Duodenal mucosa (tissue), 2 donors: Measurements from ENCODE around the gene ASS1.

Source experiments
- H3K27ac ChIP-seq: one replicate; pipeline ENCODE4 v1.7.0; 2013; ENCODE audit warnings: low read depth, low read length
- H3K27me3 ChIP-seq, 2 donors: one replicate each; pipeline ENCODE4 v1.7.0; 2013; ENCODE audit warnings: low read length in 2 of 2, control low read depth in 1 of 2; ENCODE audit not compliant: insufficient read depth in 2 of 2, control insufficient read depth in 1 of 2
- H3K36me3 ChIP-seq, 2 donors: one replicate each; pipeline ENCODE4 v1.7.0; 2013; ENCODE audit warnings: low read length in 2 of 2, control low read depth in 1 of 2; ENCODE audit not compliant: insufficient read depth in 2 of 2, control insufficient read depth in 1 of 2
- H3K4me1 ChIP-seq, 2 donors: one replicate each; pipeline ENCODE4 v1.7.0; 2013; ENCODE audit warnings: low read length in 2 of 2, control low read depth in 1 of 2; ENCODE audit not compliant: insufficient read depth in 2 of 2, control insufficient read depth in 1 of 2
- H3K4me3 ChIP-seq, 2 donors: one replicate each; pipeline ENCODE4 v1.7.0; 2013; ENCODE audit warnings: low read length in 2 of 2, low read depth in 1 of 2
- H3K9ac ChIP-seq, 2 donors: one replicate each; pipeline ENCODE4 v1.7.0; 2013; ENCODE audit warnings: low read length in 2 of 2, low read depth in 1 of 2
- H3K9me3 ChIP-seq, 2 donors: one replicate each; pipeline ENCODE4 v1.7.0; 2013; ENCODE audit warnings: low read length in 2 of 2, control low read depth in 1 of 2; ENCODE audit not compliant: control insufficient read depth in 1 of 2

The ASS1 gene

DNA sequence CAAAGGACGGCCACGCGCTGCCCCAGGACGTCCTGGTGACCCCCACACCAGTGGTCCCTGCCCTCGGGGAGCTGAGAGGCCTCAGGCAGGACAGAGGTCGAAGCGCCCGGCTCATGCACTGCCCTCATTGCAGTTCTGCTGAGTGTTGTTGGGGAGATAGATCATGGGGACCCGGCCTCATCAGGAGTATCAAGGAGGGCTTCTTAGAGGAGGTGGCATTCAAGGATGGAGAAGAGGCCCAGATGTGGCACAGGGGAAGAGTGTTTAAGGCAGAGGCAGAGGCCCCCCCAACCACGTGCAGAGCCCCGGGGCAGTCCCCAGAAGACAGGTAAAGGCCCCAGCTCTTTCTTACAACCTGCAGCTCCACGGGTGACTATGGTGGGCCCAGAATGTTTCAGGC lies 26.2 kb downstream of the ASS1 start:
- Histone ChIP-seq H3K9ac (no peak overlapping the region), H3K4me1 (no peaks in the 10 kb centered on the region), H3K27me3 (peaks cover 0 to 5% of the 10 kb centered on the region in 2 donors), H3K36me3 (peaks cover 0 to 9% of the 10 kb centered on the region in 2 donors), H3K9me3 (no peaks in the 10 kb centered on the region), H3K4me3 (no peak overlapping the region), H3K27ac (no peak overlapping the region)

DNA sequence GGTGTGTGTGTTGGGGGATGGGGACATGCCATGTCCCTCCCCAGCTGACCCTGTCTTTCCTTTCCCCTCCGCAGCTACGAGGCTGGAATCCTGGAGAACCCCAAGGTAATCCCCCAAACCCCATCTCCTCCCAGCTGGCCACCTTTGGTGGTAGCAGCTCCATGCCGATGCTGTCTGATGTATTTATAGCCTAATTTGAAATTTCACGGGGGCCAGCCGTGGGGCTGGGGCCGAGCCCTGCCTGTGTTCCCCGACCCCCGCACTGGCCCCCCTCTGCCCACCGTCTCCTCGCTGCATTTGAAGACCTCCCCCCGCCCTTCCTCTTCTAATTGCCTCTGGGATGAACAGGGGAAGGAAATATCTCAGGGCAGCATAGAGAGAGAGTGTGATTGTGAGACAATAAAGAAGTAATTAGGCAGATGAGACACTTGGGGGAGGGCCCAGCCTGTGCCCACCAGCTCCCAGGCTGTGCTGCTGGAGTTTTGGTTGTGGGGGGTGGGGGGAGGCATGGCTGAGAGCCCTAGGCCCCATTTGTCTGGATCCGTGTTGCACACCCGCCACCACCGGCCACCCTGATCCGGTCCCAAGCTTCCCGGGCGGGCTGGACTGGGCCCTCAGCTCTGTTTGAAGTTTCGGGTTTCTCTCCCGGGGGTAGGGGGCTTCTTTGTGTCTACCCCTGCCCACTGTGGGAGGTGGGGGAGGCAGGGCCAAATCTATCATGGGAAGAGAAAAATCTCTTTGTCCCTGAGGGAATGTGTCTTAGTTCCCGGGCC lies 26.8 kb downstream of the ASS1 start:
- H3K9me3 ChIP-seq = no peaks in the 10 kb centered on the region

DNA sequence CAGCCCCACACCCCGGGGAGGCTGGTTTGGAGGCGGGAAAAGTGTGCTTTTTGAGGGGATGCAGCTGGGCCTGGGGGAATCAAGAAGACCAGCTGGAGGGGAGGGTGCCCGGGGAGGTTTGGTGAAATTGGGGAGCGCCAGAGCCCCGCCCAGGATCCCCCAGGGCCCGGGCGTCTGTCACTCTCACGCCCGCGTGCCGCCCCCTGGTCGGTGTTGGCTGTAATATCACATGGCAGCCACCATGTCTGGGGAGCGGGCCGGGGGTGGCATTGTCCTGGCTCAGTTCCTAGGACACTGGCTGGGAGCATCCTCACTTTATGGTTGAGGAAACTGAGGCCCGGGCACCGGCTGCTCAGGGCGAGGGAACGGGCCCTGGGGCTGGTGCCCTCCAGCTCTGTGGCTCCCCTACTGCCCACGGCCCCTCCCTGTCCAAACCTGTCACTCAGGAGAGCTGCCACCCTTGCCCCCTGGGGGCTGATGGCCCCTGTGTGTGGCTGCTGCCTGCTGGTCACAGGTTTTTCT lies 27.5 kb downstream of the ASS1 start:
- H3K4me1 ChIP-seq = no peaks in the 10 kb centered on the region
- H3K4me3 ChIP-seq = no peak overlapping the region
- H3K9ac ChIP-seq = no peak overlapping the region
- H3K27ac ChIP-seq = no peak overlapping the region
- peaks cover 0 to 9% of the 10 kb centered on the region in 2 donors for H3K36me3 ChIP-seq
- H3K9me3 ChIP-seq = no peaks in the 10 kb centered on the region
- no peaks in the 10 kb centered on the region for H3K27me3 ChIP-seq

More for the DNA sequence above, 26.8 kb downstream of the ASS1 start:
- Histone ChIP-seq H3K36me3 (peaks cover 0 to 9% of the 10 kb centered on the region in 2 donors), H3K27ac (no peak overlapping the region), H3K4me3 (no peak overlapping the region), H3K27me3 (peaks cover 0 to 3% of the 10 kb centered on the region in 2 donors), H3K4me1 (no peaks in the 10 kb centered on the region), H3K9ac (no peak overlapping the region)

DNA sequence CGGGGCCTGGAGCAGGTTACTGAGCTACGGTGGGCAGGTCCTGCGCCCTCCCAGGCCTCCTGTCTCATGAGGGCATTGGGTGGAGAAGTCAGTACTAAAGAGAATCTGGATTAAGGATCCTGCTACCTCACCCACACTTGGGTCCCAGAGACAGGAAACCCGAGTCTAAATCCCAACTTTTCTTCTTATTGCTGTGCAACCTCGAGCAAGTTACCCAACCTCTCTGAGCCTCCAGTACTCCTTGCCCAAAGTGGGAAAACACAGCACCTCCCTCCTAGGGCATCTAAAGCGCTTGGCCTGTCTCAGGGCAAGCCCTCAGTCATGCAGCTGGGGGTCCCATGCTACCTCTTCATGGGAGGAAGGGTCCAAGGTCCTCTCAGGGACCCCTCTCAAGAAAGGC lies 28.2 kb downstream of the ASS1 start:
- Histone ChIP-seq H3K9ac (no peak overlapping the region), H3K4me3 (no peak overlapping the region), H3K27me3 (no peaks in the 10 kb centered on the region), H3K9me3 (no peaks in the 10 kb centered on the region), H3K4me1 (no peaks in the 10 kb centered on the region), H3K27ac (no peak overlapping the region), H3K36me3 (peaks cover 0 to 9% of the 10 kb centered on the region in 2 donors)

DNA sequence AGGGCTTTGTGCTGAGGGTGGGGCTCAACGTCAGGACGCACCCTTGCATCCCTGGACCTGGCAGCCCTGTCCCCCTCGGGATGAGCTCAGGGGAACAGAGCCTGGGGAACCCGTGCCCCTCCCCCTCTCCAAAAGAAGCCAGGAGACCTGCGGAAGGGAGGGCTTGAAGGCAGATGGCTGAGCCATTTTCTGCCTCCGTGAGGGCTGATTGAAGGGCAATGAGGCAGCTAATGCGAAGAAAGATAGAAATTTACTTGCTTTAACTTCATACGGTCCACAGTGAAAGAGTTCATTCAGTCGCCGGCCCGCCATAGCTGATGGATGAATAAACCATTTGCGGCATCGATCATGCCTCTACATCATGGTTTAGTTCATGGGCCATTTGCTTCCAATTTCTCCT lies 28.8 kb downstream of the ASS1 start:
- Histone ChIP-seq H3K36me3 (peaks cover 0 to 9% of the 10 kb centered on the region in 2 donors), H3K27me3 (no peaks in the 10 kb centered on the region)

DNA sequence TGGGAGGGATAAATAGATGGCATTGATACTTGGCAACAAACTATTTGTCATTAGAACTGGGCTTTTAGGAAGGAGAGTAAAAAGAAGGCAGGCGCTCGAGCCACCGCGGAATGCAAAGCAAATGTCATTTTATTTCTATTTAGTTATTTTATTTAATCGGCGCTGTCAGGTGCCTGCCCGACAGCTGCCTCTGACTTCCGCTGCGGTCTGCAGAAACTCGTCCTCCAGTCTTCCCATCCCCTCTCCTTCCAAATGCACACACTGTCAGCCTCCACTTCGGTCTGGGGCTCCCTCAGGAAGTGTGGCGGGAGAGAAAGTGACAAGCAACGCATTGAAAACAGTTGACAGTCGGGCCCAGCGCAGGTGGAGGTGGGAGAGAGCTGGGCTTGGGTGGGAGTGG lies 29.3 kb downstream of the ASS1 start:
- Histone ChIP-seq H3K27ac (no peak overlapping the region), H3K36me3 (peaks cover 0 to 9% of the 10 kb centered on the region in 2 donors), H3K9me3 (no peaks in the 10 kb centered on the region), H3K4me1 (no peaks in the 10 kb centered on the region), H3K9ac (no peak overlapping the region), H3K27me3 (no peaks in the 10 kb centered on the region), H3K4me3 (no peak overlapping the region)

More for the DNA sequence above, 28.8 kb downstream of the ASS1 start:
- H3K9me3 ChIP-seq = no peaks in the 10 kb centered on the region
- no peaks in the 10 kb centered on the region for H3K4me1 ChIP-seq
- no peak overlapping the region for H3K4me3 ChIP-seq
- no peak overlapping the region for H3K9ac ChIP-seq
- H3K27ac ChIP-seq = no peak overlapping the region

DNA sequence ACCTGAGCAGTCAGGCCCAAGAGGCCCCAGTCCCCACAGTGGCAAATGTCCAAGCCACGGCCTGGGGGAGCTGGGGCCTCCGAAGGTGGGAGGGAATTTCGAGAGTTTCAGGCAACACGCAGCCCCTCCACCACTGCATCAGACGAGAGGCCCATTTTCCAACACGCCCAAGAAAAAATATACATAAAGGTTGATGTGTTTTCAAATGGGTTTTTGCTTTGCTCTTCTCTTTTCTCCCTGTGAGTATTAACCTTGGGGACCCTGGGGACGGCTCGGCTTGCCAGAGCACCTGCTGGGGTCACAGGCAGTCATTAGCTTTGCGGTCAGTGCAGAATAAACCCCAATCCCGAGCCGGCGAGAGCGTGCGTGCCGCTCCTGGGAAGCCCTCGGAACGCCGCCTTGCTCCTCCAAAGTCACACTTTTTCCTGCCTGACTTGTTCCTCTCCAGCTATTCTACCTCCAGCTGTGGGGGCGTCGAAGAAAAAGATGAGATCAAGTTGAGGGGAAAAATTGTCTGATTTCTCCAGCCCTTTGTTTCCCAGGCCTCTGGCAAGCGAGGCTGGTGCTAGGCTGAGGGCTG lies 31.5 kb downstream of the ASS1 start:
- no peaks in the 10 kb centered on the region for H3K9me3 ChIP-seq
- H3K27me3 ChIP-seq = no peaks in the 10 kb centered on the region
- no peaks in the 10 kb centered on the region for H3K4me1 ChIP-seq
- peaks cover 0 to 2% of the 10 kb centered on the region in 2 donors for H3K36me3 ChIP-seq
- no peak overlapping the region for H3K27ac ChIP-seq
- no peak overlapping the region for H3K4me3 ChIP-seq
- no peak overlapping the region for H3K9ac ChIP-seq

DNA sequence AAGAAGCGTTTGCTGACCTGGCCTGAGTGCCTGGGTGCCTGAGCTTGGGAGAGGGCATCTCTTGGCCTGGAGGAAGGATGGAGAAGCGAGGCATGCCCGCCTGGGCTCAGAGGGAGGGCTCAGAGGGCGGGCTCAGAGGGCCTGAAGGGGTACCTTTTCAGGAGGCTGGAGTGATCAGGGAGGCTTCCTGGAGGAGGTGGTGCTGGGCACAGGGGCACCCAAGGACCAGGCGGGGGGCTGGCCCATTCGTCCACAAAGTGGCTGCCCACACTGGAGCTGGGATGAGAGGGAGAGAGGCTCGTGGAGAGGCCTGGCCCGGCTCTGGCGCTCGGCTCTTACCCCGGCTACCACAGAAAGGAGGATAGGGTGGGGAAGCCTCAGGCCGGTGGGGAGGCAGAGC lies 32.8 kb downstream of the ASS1 start:
- Histone ChIP-seq H3K4me1 (no peaks in the 10 kb centered on the region), H3K36me3 (no peaks in the 10 kb centered on the region), H3K27ac (no peak overlapping the region), H3K27me3 (no peaks in the 10 kb centered on the region), H3K9me3 (no peaks in the 10 kb centered on the region), H3K9ac (no peak overlapping the region), H3K4me3 (no peak overlapping the region)

DNA sequence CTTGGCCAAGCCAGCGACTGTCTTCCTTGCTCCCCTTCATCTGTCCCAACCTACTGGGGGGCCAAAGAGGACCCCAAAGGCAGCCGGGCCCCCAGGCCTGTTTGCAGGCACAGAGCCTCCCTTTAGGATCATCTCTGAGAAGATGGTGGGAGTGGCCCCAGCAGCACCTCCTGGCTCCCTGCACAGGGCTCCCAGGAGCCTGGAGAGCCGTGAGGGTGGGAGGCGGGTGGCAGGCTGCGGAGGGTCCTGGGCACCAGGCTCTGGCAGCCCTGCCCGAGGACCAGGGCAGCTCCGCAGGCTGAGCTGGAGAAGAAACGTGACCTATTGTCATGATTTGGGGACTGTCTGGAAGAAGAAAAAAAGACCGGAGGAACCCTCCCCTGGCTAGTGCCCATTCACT lies 33.4 kb downstream of the ASS1 start:
- Histone ChIP-seq H3K9ac (no peak overlapping the region), H3K27me3 (no peaks in the 10 kb centered on the region), H3K4me1 (no peaks in the 10 kb centered on the region), H3K27ac (no peak overlapping the region), H3K4me3 (no peak overlapping the region), H3K9me3 (no peaks in the 10 kb centered on the region), H3K36me3 (no peaks in the 10 kb centered on the region)

DNA sequence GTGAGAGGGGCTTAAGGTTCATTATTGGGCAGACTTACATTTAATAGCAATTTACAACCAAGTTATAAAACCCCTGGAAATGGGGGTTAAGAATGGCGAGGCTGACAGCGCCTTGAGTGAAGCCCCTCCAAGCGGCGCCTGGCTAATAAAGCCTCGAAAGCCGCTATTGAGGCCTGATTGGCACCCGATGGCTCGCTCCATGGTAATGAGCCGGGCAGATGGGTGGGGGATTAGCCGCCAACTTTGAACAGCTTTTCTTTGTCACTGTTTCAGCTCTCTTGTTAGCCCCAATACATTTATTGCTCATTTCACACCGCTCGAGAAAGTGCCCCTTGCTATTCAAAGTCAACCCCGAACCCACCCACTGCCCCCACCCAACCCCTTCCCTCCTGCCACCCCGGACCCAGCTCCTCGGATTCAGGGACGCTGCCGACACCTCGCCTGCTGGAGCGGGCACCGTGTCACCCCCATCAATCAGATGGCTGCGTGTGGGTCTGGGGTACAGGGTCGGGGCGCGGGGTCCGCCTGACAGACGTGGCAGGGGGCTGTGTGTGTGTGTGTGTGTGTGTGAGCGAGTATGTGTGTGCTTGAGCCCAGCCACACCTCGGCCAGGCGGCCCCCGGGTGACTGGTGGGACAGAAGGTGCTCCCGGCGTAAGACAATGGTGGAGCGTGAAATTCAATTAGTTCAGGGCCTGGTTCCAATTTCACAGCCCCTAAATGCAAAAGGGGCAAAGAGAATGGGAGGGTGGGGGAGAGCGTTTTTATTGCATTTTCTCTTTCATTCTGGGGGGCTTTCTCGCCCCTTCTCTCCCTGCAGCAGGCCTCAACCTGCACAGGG lies 34.2 kb downstream of the ASS1 start:
- no peaks in the 10 kb centered on the region for H3K36me3 ChIP-seq
- no peak overlapping the region for H3K9ac ChIP-seq
- no peak overlapping the region for H3K4me3 ChIP-seq
- no peak overlapping the region for H3K27ac ChIP-seq
- no peaks in the 10 kb centered on the region for H3K27me3 ChIP-seq
- no peaks in the 10 kb centered on the region for H3K4me1 ChIP-seq
- no peaks in the 10 kb centered on the region for H3K9me3 ChIP-seq
